Endodermal cell (in vitro differentiated cells): ENCODE data around the gene ABCB1. TPM values are rescaled to one million over a fixed set of nuclear protein-coding genes. Genes with fewer than 3 reads are reported as not detected.

Experiments used
- DNase-seq: peaks from one replicate; pipeline ENCODE4 v3.0.0-alpha.2; 2017
- H3K27ac ChIP-seq: 2 replicates; pipeline ENCODE4 v1.5.1; 2013; ENCODE audit warnings: mild to moderate bottlenecking, low read depth, low read length, moderate library complexity
- H3K27me3 ChIP-seq: 2 replicates; pipeline ENCODE4 v1.6.1; 2013; ENCODE audit warnings: mild to moderate bottlenecking, low read length, moderate library complexity; ENCODE audit not compliant: insufficient read depth, control insufficient read depth, poor library complexity, severe bottlenecking
- H3K36me3 ChIP-seq: 2 replicates; pipeline ENCODE4 v1.7.0; 2013; ENCODE audit warnings: mild to moderate bottlenecking, low read length, moderate library complexity; ENCODE audit not compliant: control insufficient read depth, insufficient read depth
- H3K4me1 ChIP-seq: one replicate; pipeline ENCODE4 v1.7.0; 2013; ENCODE audit warnings: low read length; ENCODE audit not compliant: control insufficient read depth, insufficient read depth
- H3K4me3 ChIP-seq: 2 replicates; pipeline ENCODE4 v1.5.1; 2013; ENCODE audit warnings: mild to moderate bottlenecking, low read length, moderate library complexity
- H3K9ac ChIP-seq: 2 replicates; pipeline ENCODE4 v1.6.1; 2013; ENCODE audit warnings: mild to moderate bottlenecking, low read length, moderate library complexity; ENCODE audit not compliant: poor library complexity, severe bottlenecking; ENCODE audit errors: extremely low read depth
- H3K9me3 ChIP-seq: 2 replicates; pipeline ENCODE4 v1.6.1; 2013; ENCODE audit warnings: mild to moderate bottlenecking, low read length, moderate library complexity; ENCODE audit not compliant: control insufficient read depth
- H3K27ac Mint-ChIP-seq: 2 replicates; pipeline ENCODE4 v1.8.0; 2020; ENCODE audit warnings: mixed read lengths
- H3K27me3 Mint-ChIP-seq: 2 replicates; pipeline ENCODE4 v1.8.0; 2021; ENCODE audit warnings: mild to moderate bottlenecking, mixed read lengths; ENCODE audit not compliant: insufficient read depth
- H3K36me3 Mint-ChIP-seq: 2 replicates; pipeline ENCODE4 v1.8.0; 2020; ENCODE audit warnings: low read depth, mixed read lengths
- H3K4me1 Mint-ChIP-seq: 2 replicates; pipeline ENCODE4 v1.8.0; 2020; ENCODE audit warnings: mixed read lengths
- H3K4me3 Mint-ChIP-seq: 2 replicates; pipeline ENCODE4 v1.8.0; 2020; ENCODE audit warnings: mild to moderate bottlenecking, moderate library complexity, mixed read lengths
- H3K9me3 Mint-ChIP-seq: 2 replicates; pipeline ENCODE4 v1.8.0; 2020; ENCODE audit warnings: mild to moderate bottlenecking, mixed read lengths
- CTCF ChIP-seq: fragments of 200-600 bp; sonication (generic); conservative IDR thresholded peaks from 2 replicates; pipeline ENCODE4 v1.5.0; 2021; ENCODE audit warnings: antibody characterized with exemption, mild to moderate bottlenecking
- WGBS, 2 experiments: methylation state at CpG; one replicate each; pipeline versions ENCODE4 v1.1.5 to v1.1.7; 2013; ENCODE audit warnings: missing lambda C conversion rate in 2 of 2, mixed read lengths in 1 of 2; ENCODE audit not compliant: insufficient coverage in 1 of 2, insufficient read length in 1 of 2; 5-methylcytosine and 5-hydroxymethylcytosine counted together
- total RNA-seq, 2 donors: library from RNA; stranded (reverse); fragmentation: NEBNext Ultra II Directional in 1 of 2; extraction: Animal tissue kit (Norgen Biotek cat#: 25700) in 1 of 2; gene quantifications; 2 replicates in 1 of 2; 3 replicates in 1 of 2; pipeline ENCODE4 v1.2.1, GENCODE V29; 2021

The ABCB1 gene
- total RNA-seq, 2 donors from 2014 or later, result 0.07 TPM; not detected in 1

GRCh38 chr7:87517136-87517815 lies 83.4 kb downstream of the ABCB1 start:
- Mint-ChIP-seq H3K4me3 (no peak overlapping the region), H3K4me1 (no peaks in the 10 kb centered on the region), H3K9me3 (no peaks in the 10 kb centered on the region), H3K27me3 (no peaks in the 10 kb centered on the region), H3K27ac (no peak overlapping the region), H3K36me3 (no peaks in the 10 kb centered on the region)
- 86 to 87% methylated on average over 2 to 3 of the region's 3 CpGs for WGBS, 2 experiments
- Histone ChIP-seq H3K27me3 (no peaks in the 10 kb centered on the region), H3K4me3 (no peak overlapping the region), H3K27ac (no peak overlapping the region), H3K4me1 (no peaks in the 10 kb centered on the region), H3K9ac (no peak overlapping the region), H3K9me3 (no peaks in the 10 kb centered on the region), H3K36me3 (no peaks in the 10 kb centered on the region)
- DNase-seq, result no peak
- no peak for TF ChIP-seq CTCF

- 80 to 81% methylated on average over 3 to 5 of the region's 5 CpGs for WGBS, 2 experiments
- no peak overlapping the region for H3K4me3 ChIP-seq
- peaks cover 11% of the 10 kb centered on the region for H3K4me1 ChIP-seq
- H3K9ac ChIP-seq, result no peak overlapping the region
- no peaks in the 10 kb centered on the region for H3K36me3 ChIP-seq
- H3K4me1 Mint-ChIP-seq, result peaks cover 18% of the 10 kb centered on the region
- DNase-seq, result no peak
- peak overlapping the region; percentile 56 for H3K27ac ChIP-seq
- no peaks in the 10 kb centered on the region for H3K27me3 ChIP-seq
- H3K27me3 Mint-ChIP-seq, result no peaks in the 10 kb centered on the region
- no peak overlapping the region for H3K4me3 Mint-ChIP-seq
- no peaks in the 10 kb centered on the region for H3K36me3 Mint-ChIP-seq
- no peaks in the 10 kb centered on the region for H3K9me3 ChIP-seq
- no peaks in the 10 kb centered on the region for H3K9me3 Mint-ChIP-seq
- no peak for TF ChIP-seq CTCF
- no peak overlapping the region for H3K27ac Mint-ChIP-seq
Observed at GRCh38 chr7:87513735-87514335, 86.8 kb downstream of the ABCB1 start.

- no peak overlapping the region for H3K27ac Mint-ChIP-seq
- Histone ChIP-seq H3K27me3 (no peaks in the 10 kb centered on the region), H3K36me3 (no peaks in the 10 kb centered on the region), H3K4me3 (no peak overlapping the region), H3K9me3 (no peaks in the 10 kb centered on the region), H3K9ac (no peak overlapping the region), H3K4me1 (peaks cover 11% of the 10 kb centered on the region), H3K27ac (no peak overlapping the region)
- no peak for DNase-seq
- WGBS, 2 experiments, result 93 to 94% methylated on average over 4 of the region's 4 CpGs
- no peaks in the 10 kb centered on the region for H3K9me3 Mint-ChIP-seq
- H3K4me1 Mint-ChIP-seq, result peaks cover 18% of the 10 kb centered on the region
- TF ChIP-seq CTCF, result no peak
- H3K4me3 Mint-ChIP-seq, result no peak overlapping the region
- no peaks in the 10 kb centered on the region for H3K36me3 Mint-ChIP-seq
- H3K27me3 Mint-ChIP-seq, result no peaks in the 10 kb centered on the region
Observed at GRCh38 chr7:87512906-87513305, 87.8 kb downstream of the ABCB1 start.
